H9 (cell line): Measurements from ENCODE around the gene NUDT14. TPM values are rescaled to one million over a fixed set of nuclear protein-coding genes. Genes with fewer than 3 reads are reported as not detected.

Experiments
- DNase-seq: peaks from one replicate; pipeline ENCODE4 v3.0.0-alpha.2; 2017
- H2AFZ ChIP-seq: one replicate; pipeline ENCODE4 v1.6.1; 2013; ENCODE audit warnings: mild to moderate bottlenecking, low read length, control low read depth, moderate library complexity
- H2AK5ac ChIP-seq: 2 replicates; pipeline ENCODE4 v1.6.1; 2013; ENCODE audit warnings: low read length, control low read depth, mixed read lengths; ENCODE audit not compliant: insufficient read length
- H2BK120ac ChIP-seq: one replicate; pipeline ENCODE4 v1.6.1; 2013; ENCODE audit warnings: low read depth, mild to moderate bottlenecking, low read length, control low read depth, inconsistent platforms; ENCODE audit not compliant: poor library complexity, severe bottlenecking
- H2BK12ac ChIP-seq: 2 replicates; pipeline ENCODE4 v1.6.1; 2013; ENCODE audit warnings: low read length, control low read depth, mixed read lengths, low read depth; ENCODE audit not compliant: insufficient read length
- H2BK15ac ChIP-seq: 2 replicates; pipeline ENCODE4 v1.6.1; 2013; ENCODE audit warnings: low read depth, low read length, control low read depth
- H2BK20ac ChIP-seq: one replicate; pipeline ENCODE4 v1.6.1; 2013; ENCODE audit warnings: low read depth, mild to moderate bottlenecking, low read length, control low read depth, inconsistent platforms; ENCODE audit not compliant: poor library complexity, severe bottlenecking
- H2BK5ac ChIP-seq: 2 replicates; pipeline ENCODE4 v1.6.1; 2013; ENCODE audit warnings: low read length, control low read depth, mixed read lengths; ENCODE audit not compliant: insufficient read length
- H3K14ac ChIP-seq: 2 replicates; pipeline ENCODE4 v1.6.1; 2013; ENCODE audit warnings: low read length, control low read depth; ENCODE audit not compliant: insufficient read depth
- H3K18ac ChIP-seq: 2 replicates; pipeline ENCODE4 v1.6.1; 2013; ENCODE audit warnings: low read depth, mild to moderate bottlenecking, mixed read lengths, low read length, control low read depth; ENCODE audit not compliant: insufficient read length
- H3K23ac ChIP-seq: 2 replicates; pipeline ENCODE4 v1.6.1; 2013; ENCODE audit warnings: low read length, control low read depth, mixed read lengths, low read depth; ENCODE audit not compliant: insufficient read length
- H3K23me2 ChIP-seq: 2 replicates; pipeline ENCODE4 v1.6.1; 2013; ENCODE audit warnings: low read depth, mild to moderate bottlenecking, mixed read lengths, low read length, control low read depth; ENCODE audit not compliant: insufficient read length, poor library complexity, severe bottlenecking
- H3K27ac ChIP-seq: 2 replicates; pipeline ENCODE4 v1.5.1; 2013; ENCODE audit warnings: low read length, control low read depth, mixed read lengths, low read depth; ENCODE audit not compliant: insufficient read length
- H3K27me3 ChIP-seq: 2 replicates; pipeline ENCODE4 v1.6.1; 2013; ENCODE audit warnings: low read length, control low read depth, inconsistent platforms; ENCODE audit not compliant: insufficient read depth
- H3K4ac ChIP-seq: 2 replicates; pipeline ENCODE4 v1.6.1; 2013; ENCODE audit warnings: low read depth, mild to moderate bottlenecking, control low read depth, inconsistent platforms, low read length, moderate library complexity
- H3K4me1 ChIP-seq: 2 replicates; pipeline ENCODE4 v1.6.1; 2013; ENCODE audit warnings: low read length, control low read depth, inconsistent platforms; ENCODE audit not compliant: insufficient read depth
- H3K4me2 ChIP-seq: 2 replicates; pipeline ENCODE4 v1.6.1; 2013; ENCODE audit warnings: low read length, control low read depth, mixed read lengths; ENCODE audit not compliant: insufficient read length, insufficient read depth
- H3K56ac ChIP-seq: 2 replicates; pipeline ENCODE4 v1.6.1; 2013; ENCODE audit warnings: low read depth, mild to moderate bottlenecking, mixed read lengths, low read length, control low read depth; ENCODE audit not compliant: insufficient read length
- H3K79me1 ChIP-seq: 2 replicates; pipeline ENCODE4 v1.6.1; 2013; ENCODE audit warnings: low read depth, mild to moderate bottlenecking, moderate library complexity, low read length, control low read depth, inconsistent platforms; ENCODE audit not compliant: insufficient read depth, poor library complexity, severe bottlenecking
- H3K79me2 ChIP-seq: 2 replicates; pipeline ENCODE4 v1.6.1; 2013; ENCODE audit warnings: low read length, control low read depth, inconsistent platforms; ENCODE audit not compliant: insufficient read depth
- H3K9ac ChIP-seq: 2 replicates; pipeline ENCODE4 v1.6.1; 2013; ENCODE audit warnings: low read length, control low read depth, mixed read lengths; ENCODE audit not compliant: insufficient read length; ENCODE audit errors: extremely low read depth
- H3K9me3 ChIP-seq: one replicate; pipeline ENCODE4 v1.6.1; 2013; ENCODE audit warnings: low read depth, low read length, inconsistent platforms; ENCODE audit not compliant: control insufficient read depth
- H3T11ph ChIP-seq: one replicate; pipeline ENCODE4 v1.6.1; 2013; ENCODE audit warnings: mild to moderate bottlenecking, low read length, control low read depth, inconsistent platforms
- H4K20me1 ChIP-seq: one replicate; pipeline ENCODE4 v1.6.1; 2013; ENCODE audit not compliant: control insufficient read depth, insufficient read length, insufficient read depth
- H4K5ac ChIP-seq: 2 replicates; pipeline ENCODE4 v1.6.1; 2013; ENCODE audit warnings: low read depth, mild to moderate bottlenecking, mixed read lengths, low read length, control low read depth; ENCODE audit not compliant: insufficient read length
- H4K8ac ChIP-seq: replicated peaks from 2 replicates; pipeline ENCODE4 v1.6.1; 2013; ENCODE audit warnings: low read length, control low read depth, mixed read lengths, low read depth; ENCODE audit not compliant: insufficient read length
- H4K91ac ChIP-seq: 2 replicates; pipeline ENCODE4 v1.6.1; 2013; ENCODE audit warnings: low read depth, mild to moderate bottlenecking, moderate library complexity, mixed read lengths, low read length, control low read depth; ENCODE audit not compliant: insufficient read length
- H3K27ac Mint-ChIP-seq, 3 experiments: 2 replicates in 2 of 3; 3 replicates in 1 of 3; pipeline ENCODE4 v1.8.0; 2020 to 2021; ENCODE audit warnings: mixed read lengths in 3 of 3, mild to moderate bottlenecking in 1 of 3, moderate library complexity in 1 of 3
- H3K27me3 Mint-ChIP-seq: 2 replicates; pipeline ENCODE4 v1.8.0; 2021; ENCODE audit warnings: low read depth, mild to moderate bottlenecking, moderate library complexity, mixed read lengths
- H3K36me3 Mint-ChIP-seq, 3 experiments: 2 replicates in 2 of 3; 3 replicates in 1 of 3; pipeline ENCODE4 v1.8.0; 2020 to 2021; ENCODE audit warnings: low read depth in 3 of 3, mixed read lengths in 3 of 3; ENCODE audit not compliant: insufficient read depth in 1 of 3
- H3K4me1 Mint-ChIP-seq, 2 experiments: 2 replicates each; pipeline ENCODE4 v1.8.0; 2020; ENCODE audit warnings: mixed read lengths in 2 of 2
- H3K4me3 Mint-ChIP-seq, 2 experiments: 2 replicates in 1 of 2; 3 replicates in 1 of 2; pipeline ENCODE4 v1.8.0; 2020 to 2021; ENCODE audit warnings: mild to moderate bottlenecking in 2 of 2, mixed read lengths in 2 of 2, moderate library complexity in 1 of 2
- H3K9me3 Mint-ChIP-seq, 2 experiments: 2 replicates in 1 of 2; 3 replicates in 1 of 2; pipeline ENCODE4 v1.8.0; 2020; ENCODE audit warnings: mild to moderate bottlenecking in 2 of 2, mixed read lengths in 2 of 2, moderate library complexity in 1 of 2
- CTCF ChIP-seq: fragments of 200-600 bp; sonication (generic); conservative IDR thresholded peaks from 3 replicates; pipeline ENCODE4 v1.8.0; 2021; ENCODE audit warnings: antibody characterized with exemption, mild to moderate bottlenecking
- WGBS: extraction: QIAGEN DNeasy Blood & Tissue Kit; methylation state at CpG from one replicate; pipeline ENCODE4 v1.1.7; 2013; ENCODE audit warnings: missing lambda C conversion rate, low lambda C conversion rate, mixed read lengths; ENCODE audit not compliant: insufficient read length; ENCODE audit errors: extremely low coverage; 5-methylcytosine and 5-hydroxymethylcytosine counted together
- total RNA-seq: library from RNA; stranded (reverse); gene quantifications from 2 replicates; pipeline ENCODE4 v1.2.1, GENCODE V29; 2021

NUDT14 gene
- total RNA-seq, 1 experiment from 2014 or later = 41.1 TPM

DNA sequence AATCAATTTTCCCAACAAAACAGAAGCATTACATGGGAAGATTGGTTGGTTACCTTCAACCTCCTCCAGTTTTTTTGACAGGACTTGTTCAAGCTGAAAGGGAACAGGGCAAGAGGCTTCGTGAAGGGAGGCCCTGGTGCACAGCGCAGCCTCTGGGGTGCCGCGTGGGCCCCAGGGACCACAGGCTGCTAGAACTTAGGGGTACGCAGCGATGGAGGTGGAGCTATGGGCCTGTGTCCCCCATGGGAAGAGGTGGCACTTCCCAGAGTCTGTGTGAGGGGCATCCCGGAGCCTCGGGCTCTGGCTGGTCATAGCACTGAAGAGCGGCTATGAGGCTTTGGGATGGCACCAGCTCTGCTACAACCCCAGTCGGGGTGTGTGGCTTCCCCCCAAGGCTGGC is 45.1 kb upstream of the NUDT14 start:
- H3K79me2 ChIP-seq = no peaks in the 10 kb centered on the region
- peaks cover 0 to 2% of the 10 kb centered on the region in 2 experiments; a peak in 2 of 5 replicates for H3K9me3 Mint-ChIP-seq
- H3K9me3 ChIP-seq = no peaks in the 10 kb centered on the region
- H2BK12ac ChIP-seq = no peak overlapping the region
- no CpG with 5 or more reads among the region's 10 CpGs for WGBS
- no peak overlapping the region for H3K9ac ChIP-seq
- no peaks in the 10 kb centered on the region for H4K20me1 ChIP-seq
- TF ChIP-seq CTCF = no peak
- H3K23ac ChIP-seq = no peak overlapping the region
- H3K4me1 Mint-ChIP-seq = no peaks in the 10 kb centered on the region
- no peak overlapping the region for H2BK120ac ChIP-seq
- H2AFZ ChIP-seq = no peak overlapping the region
- H2BK15ac ChIP-seq = no peak overlapping the region
- H3K4me2 ChIP-seq = no peak overlapping the region
- no peaks in the 10 kb centered on the region for H3K23me2 ChIP-seq
- no peak overlapping the region for H4K5ac ChIP-seq
- no peak overlapping the region for H3K4ac ChIP-seq
- no peak overlapping the region; a peak in 1 of 7 replicates for H3K27ac Mint-ChIP-seq
- no peak overlapping the region for H3K4me3 Mint-ChIP-seq
- no peak overlapping the region for H4K8ac ChIP-seq
- H4K91ac ChIP-seq = no peak overlapping the region
- no peak overlapping the region for H2BK5ac ChIP-seq
- no peak overlapping the region for H3K56ac ChIP-seq
- H3K79me1 ChIP-seq = no peaks in the 10 kb centered on the region
- H3K36me3 Mint-ChIP-seq = peaks cover 3 to 31% (median 16%) of the 10 kb centered on the region in 3 experiments; a peak in 4 of 7 replicates
- H3K27me3 Mint-ChIP-seq = no peaks in the 10 kb centered on the region
- no peak overlapping the region for H3T11ph ChIP-seq
- H3K14ac ChIP-seq = no peak overlapping the region
- H2AK5ac ChIP-seq = no peak overlapping the region
- H3K27ac ChIP-seq = no peak overlapping the region
- no peaks in the 10 kb centered on the region for H3K4me1 ChIP-seq
- H3K18ac ChIP-seq = no peak overlapping the region
- DNase-seq = no peak
- no peak overlapping the region for H2BK20ac ChIP-seq
- H3K27me3 ChIP-seq = no peaks in the 10 kb centered on the region
